GM12872 (cell line): Measurements from ENCODE around the gene TSPAN12.

ENCODE experiments used
- CTCF ChIP-seq: IDR thresholded peaks from 3 replicates; pipeline ENCODE4 v1.5.1; 2011; ENCODE audit warnings: low read depth, mild to moderate bottlenecking, low read length, moderate library complexity; ENCODE audit not compliant: insufficient read depth

TSPAN12 gene

GRCh38 chr7:120760050-120760449 is 97.9 kb downstream of the TSPAN12 start:
- no peak for TF ChIP-seq CTCF

GRCh38 chr7:120743128-120743527 is 114.8 kb downstream of the TSPAN12 start:
- no peak for TF ChIP-seq CTCF

GRCh38 chr7:120742372-120742771 is 115.6 kb downstream of the TSPAN12 start:
- no peak for TF ChIP-seq CTCF

GRCh38 chr7:120741371-120742042 is 116.4 kb downstream of the TSPAN12 start:
- no peak for TF ChIP-seq CTCF

- TF ChIP-seq CTCF = no peak
Measured at GRCh38 chr7:120740348-120740747, 117.6 kb downstream of the TSPAN12 start.

GRCh38 chr7:120738816-120739215 is 119.1 kb downstream of the TSPAN12 start:
- TF ChIP-seq CTCF = no peak
